H9 (cell line): Measurements from ENCODE around the gene IMP3. TPM values are rescaled to one million over a fixed set of nuclear protein-coding genes. Genes with fewer than 3 reads are reported as not detected.

Experiments
- DNase-seq: peaks from one replicate; pipeline ENCODE4 v3.0.0-alpha.2; 2017
- H2AFZ ChIP-seq: one replicate; pipeline ENCODE4 v1.6.1; 2013; ENCODE audit warnings: mild to moderate bottlenecking, low read length, control low read depth, moderate library complexity
- H2AK5ac ChIP-seq: 2 replicates; pipeline ENCODE4 v1.6.1; 2013; ENCODE audit warnings: low read length, control low read depth, mixed read lengths; ENCODE audit not compliant: insufficient read length
- H2BK120ac ChIP-seq: one replicate; pipeline ENCODE4 v1.6.1; 2013; ENCODE audit warnings: low read depth, mild to moderate bottlenecking, low read length, control low read depth, inconsistent platforms; ENCODE audit not compliant: poor library complexity, severe bottlenecking
- H2BK12ac ChIP-seq: 2 replicates; pipeline ENCODE4 v1.6.1; 2013; ENCODE audit warnings: low read length, control low read depth, mixed read lengths, low read depth; ENCODE audit not compliant: insufficient read length
- H2BK15ac ChIP-seq: 2 replicates; pipeline ENCODE4 v1.6.1; 2013; ENCODE audit warnings: low read depth, low read length, control low read depth
- H2BK20ac ChIP-seq: one replicate; pipeline ENCODE4 v1.6.1; 2013; ENCODE audit warnings: low read depth, mild to moderate bottlenecking, low read length, control low read depth, inconsistent platforms; ENCODE audit not compliant: poor library complexity, severe bottlenecking
- H2BK5ac ChIP-seq: 2 replicates; pipeline ENCODE4 v1.6.1; 2013; ENCODE audit warnings: low read length, control low read depth, mixed read lengths; ENCODE audit not compliant: insufficient read length
- H3K14ac ChIP-seq: 2 replicates; pipeline ENCODE4 v1.6.1; 2013; ENCODE audit warnings: low read length, control low read depth; ENCODE audit not compliant: insufficient read depth
- H3K18ac ChIP-seq: 2 replicates; pipeline ENCODE4 v1.6.1; 2013; ENCODE audit warnings: low read depth, mild to moderate bottlenecking, mixed read lengths, low read length, control low read depth; ENCODE audit not compliant: insufficient read length
- H3K23ac ChIP-seq: 2 replicates; pipeline ENCODE4 v1.6.1; 2013; ENCODE audit warnings: low read length, control low read depth, mixed read lengths, low read depth; ENCODE audit not compliant: insufficient read length
- H3K23me2 ChIP-seq: 2 replicates; pipeline ENCODE4 v1.6.1; 2013; ENCODE audit warnings: low read depth, mild to moderate bottlenecking, mixed read lengths, low read length, control low read depth; ENCODE audit not compliant: insufficient read length, poor library complexity, severe bottlenecking
- H3K27ac ChIP-seq: 2 replicates; pipeline ENCODE4 v1.5.1; 2013; ENCODE audit warnings: low read length, control low read depth, mixed read lengths, low read depth; ENCODE audit not compliant: insufficient read length
- H3K27me3 ChIP-seq: 2 replicates; pipeline ENCODE4 v1.6.1; 2013; ENCODE audit warnings: low read length, control low read depth, inconsistent platforms; ENCODE audit not compliant: insufficient read depth
- H3K4ac ChIP-seq: 2 replicates; pipeline ENCODE4 v1.6.1; 2013; ENCODE audit warnings: low read depth, mild to moderate bottlenecking, control low read depth, inconsistent platforms, low read length, moderate library complexity
- H3K4me1 ChIP-seq: 2 replicates; pipeline ENCODE4 v1.6.1; 2013; ENCODE audit warnings: low read length, control low read depth, inconsistent platforms; ENCODE audit not compliant: insufficient read depth
- H3K4me2 ChIP-seq: 2 replicates; pipeline ENCODE4 v1.6.1; 2013; ENCODE audit warnings: low read length, control low read depth, mixed read lengths; ENCODE audit not compliant: insufficient read length, insufficient read depth
- H3K56ac ChIP-seq: 2 replicates; pipeline ENCODE4 v1.6.1; 2013; ENCODE audit warnings: low read depth, mild to moderate bottlenecking, mixed read lengths, low read length, control low read depth; ENCODE audit not compliant: insufficient read length
- H3K79me1 ChIP-seq: 2 replicates; pipeline ENCODE4 v1.6.1; 2013; ENCODE audit warnings: low read depth, mild to moderate bottlenecking, moderate library complexity, low read length, control low read depth, inconsistent platforms; ENCODE audit not compliant: insufficient read depth, poor library complexity, severe bottlenecking
- H3K79me2 ChIP-seq: 2 replicates; pipeline ENCODE4 v1.6.1; 2013; ENCODE audit warnings: low read length, control low read depth, inconsistent platforms; ENCODE audit not compliant: insufficient read depth
- H3K9ac ChIP-seq: 2 replicates; pipeline ENCODE4 v1.6.1; 2013; ENCODE audit warnings: low read length, control low read depth, mixed read lengths; ENCODE audit not compliant: insufficient read length; ENCODE audit errors: extremely low read depth
- H3K9me3 ChIP-seq: one replicate; pipeline ENCODE4 v1.6.1; 2013; ENCODE audit warnings: low read depth, low read length, inconsistent platforms; ENCODE audit not compliant: control insufficient read depth
- H3T11ph ChIP-seq: one replicate; pipeline ENCODE4 v1.6.1; 2013; ENCODE audit warnings: mild to moderate bottlenecking, low read length, control low read depth, inconsistent platforms
- H4K20me1 ChIP-seq: one replicate; pipeline ENCODE4 v1.6.1; 2013; ENCODE audit not compliant: control insufficient read depth, insufficient read length, insufficient read depth
- H4K5ac ChIP-seq: 2 replicates; pipeline ENCODE4 v1.6.1; 2013; ENCODE audit warnings: low read depth, mild to moderate bottlenecking, mixed read lengths, low read length, control low read depth; ENCODE audit not compliant: insufficient read length
- H4K8ac ChIP-seq: replicated peaks from 2 replicates; pipeline ENCODE4 v1.6.1; 2013; ENCODE audit warnings: low read length, control low read depth, mixed read lengths, low read depth; ENCODE audit not compliant: insufficient read length
- H4K91ac ChIP-seq: 2 replicates; pipeline ENCODE4 v1.6.1; 2013; ENCODE audit warnings: low read depth, mild to moderate bottlenecking, moderate library complexity, mixed read lengths, low read length, control low read depth; ENCODE audit not compliant: insufficient read length
- H3K27ac Mint-ChIP-seq, 3 experiments: 2 replicates in 2 of 3; 3 replicates in 1 of 3; pipeline ENCODE4 v1.8.0; 2020 to 2021; ENCODE audit warnings: mixed read lengths in 3 of 3, mild to moderate bottlenecking in 1 of 3, moderate library complexity in 1 of 3
- H3K27me3 Mint-ChIP-seq: 2 replicates; pipeline ENCODE4 v1.8.0; 2021; ENCODE audit warnings: low read depth, mild to moderate bottlenecking, moderate library complexity, mixed read lengths
- H3K36me3 Mint-ChIP-seq, 3 experiments: 2 replicates in 2 of 3; 3 replicates in 1 of 3; pipeline ENCODE4 v1.8.0; 2020 to 2021; ENCODE audit warnings: low read depth in 3 of 3, mixed read lengths in 3 of 3; ENCODE audit not compliant: insufficient read depth in 1 of 3
- H3K4me1 Mint-ChIP-seq, 2 experiments: 2 replicates each; pipeline ENCODE4 v1.8.0; 2020; ENCODE audit warnings: mixed read lengths in 2 of 2
- H3K4me3 Mint-ChIP-seq, 2 experiments: 2 replicates in 1 of 2; 3 replicates in 1 of 2; pipeline ENCODE4 v1.8.0; 2020 to 2021; ENCODE audit warnings: mild to moderate bottlenecking in 2 of 2, mixed read lengths in 2 of 2, moderate library complexity in 1 of 2
- H3K9me3 Mint-ChIP-seq, 2 experiments: 2 replicates in 1 of 2; 3 replicates in 1 of 2; pipeline ENCODE4 v1.8.0; 2020; ENCODE audit warnings: mild to moderate bottlenecking in 2 of 2, mixed read lengths in 2 of 2, moderate library complexity in 1 of 2
- CTCF ChIP-seq: fragments of 200-600 bp; sonication (generic); conservative IDR thresholded peaks from 3 replicates; pipeline ENCODE4 v1.8.0; 2021; ENCODE audit warnings: antibody characterized with exemption, mild to moderate bottlenecking
- WGBS: extraction: QIAGEN DNeasy Blood & Tissue Kit; methylation state at CpG from one replicate; pipeline ENCODE4 v1.1.7; 2013; ENCODE audit warnings: missing lambda C conversion rate, low lambda C conversion rate, mixed read lengths; ENCODE audit not compliant: insufficient read length; ENCODE audit errors: extremely low coverage; 5-methylcytosine and 5-hydroxymethylcytosine counted together
- total RNA-seq: library from RNA; stranded (reverse); gene quantifications from 2 replicates; pipeline ENCODE4 v1.2.1, GENCODE V29; 2021

The IMP3 gene
- total RNA-seq, 1 experiment from 2014 or later = 97.9 TPM

- Histone ChIP-seq H3K18ac (no peak overlapping the region), H3K79me2 (no peaks in the 10 kb centered on the region), H3K27ac (no peak overlapping the region), H4K5ac (no peak overlapping the region), H4K20me1 (no peaks in the 10 kb centered on the region), H2AK5ac (no peak overlapping the region), H3K4me2 (no peak overlapping the region), H3K4me1 (peaks cover 8% of the 10 kb centered on the region; the same call in 1 of the 2 replicates), H3K56ac (no peak overlapping the region), H2BK12ac (no peak overlapping the region), H2BK20ac (no peak overlapping the region), H3K23me2 (no peaks in the 10 kb centered on the region), H3K23ac (no peak overlapping the region), H3K9me3 (no peaks in the 10 kb centered on the region), H4K8ac (no peak overlapping the region), H2AFZ (no peak overlapping the region), H3K4ac (no peak overlapping the region), H2BK15ac (no peak overlapping the region), H3K9ac (no peak overlapping the region), H4K91ac (no peak overlapping the region), H3K79me1 (no peaks in the 10 kb centered on the region), H3T11ph (no peak overlapping the region), H3K27me3 (no peaks in the 10 kb centered on the region), H2BK120ac (no peak overlapping the region), H2BK5ac (no peak overlapping the region), H3K14ac (no peak overlapping the region; the same call in 1 of the 2 replicates)
- no peak overlapping the region for H3K4me3 Mint-ChIP-seq
- peaks cover 22 to 30% of the 10 kb centered on the region in 2 experiments for H3K4me1 Mint-ChIP-seq
- WGBS = no CpG with 5 or more reads among the region's 8 CpGs
- no peaks in the 10 kb centered on the region; a peak in 1 of 5 replicates for H3K9me3 Mint-ChIP-seq
- peaks cover 0 to 2% (median 0%) of the 10 kb centered on the region in 3 experiments; a peak in 1 of 7 replicates for H3K36me3 Mint-ChIP-seq
- no peak for TF ChIP-seq CTCF
- peaks cover 5% of the 10 kb centered on the region for H3K27me3 Mint-ChIP-seq
- no peak for DNase-seq
- H3K27ac Mint-ChIP-seq = peak overlapping the region in 1 of 3 experiments; percentile 40; a peak in 1 of 7 replicates
These were observed 34.3 kb upstream of the IMP3 start for GRCh38 chr15:75674366-75674765.
